Coronary artery (tissue), 2 donors: ENCODE data around the gene COX6B2.

Experiments
- DNase-seq: peaks from one replicate; pipeline ENCODE4 v3.0.0-alpha.2; 2017; ENCODE audit warnings: low spot score
- H3K27ac ChIP-seq, 2 donors: fragments of 200-600 bp; sonication (generic); one replicate each; pipeline ENCODE4 v1.5.1; 2016 to 2019
- H3K4me3 ChIP-seq: fragments of 200-600 bp; sonication (generic); 2 replicates; pipeline ENCODE4 v1.5.1; 2016; ENCODE audit warnings: mild to moderate bottlenecking, moderate library complexity
- TF ChIP-seq, protein P1 (sequence below): fragments of 200-600 bp; sonication (generic); IDR thresholded peaks from one replicate; pipeline ENCODE4 v1.5.1; 2019; ENCODE audit warnings: antibody characterized with exemption

COX6B2 gene

GRCh38 chr19:55348317-55349034 is 6.0 kb downstream of the COX6B2 start:
- no peak for DNase-seq
- TF ChIP-seq, protein P1, sequence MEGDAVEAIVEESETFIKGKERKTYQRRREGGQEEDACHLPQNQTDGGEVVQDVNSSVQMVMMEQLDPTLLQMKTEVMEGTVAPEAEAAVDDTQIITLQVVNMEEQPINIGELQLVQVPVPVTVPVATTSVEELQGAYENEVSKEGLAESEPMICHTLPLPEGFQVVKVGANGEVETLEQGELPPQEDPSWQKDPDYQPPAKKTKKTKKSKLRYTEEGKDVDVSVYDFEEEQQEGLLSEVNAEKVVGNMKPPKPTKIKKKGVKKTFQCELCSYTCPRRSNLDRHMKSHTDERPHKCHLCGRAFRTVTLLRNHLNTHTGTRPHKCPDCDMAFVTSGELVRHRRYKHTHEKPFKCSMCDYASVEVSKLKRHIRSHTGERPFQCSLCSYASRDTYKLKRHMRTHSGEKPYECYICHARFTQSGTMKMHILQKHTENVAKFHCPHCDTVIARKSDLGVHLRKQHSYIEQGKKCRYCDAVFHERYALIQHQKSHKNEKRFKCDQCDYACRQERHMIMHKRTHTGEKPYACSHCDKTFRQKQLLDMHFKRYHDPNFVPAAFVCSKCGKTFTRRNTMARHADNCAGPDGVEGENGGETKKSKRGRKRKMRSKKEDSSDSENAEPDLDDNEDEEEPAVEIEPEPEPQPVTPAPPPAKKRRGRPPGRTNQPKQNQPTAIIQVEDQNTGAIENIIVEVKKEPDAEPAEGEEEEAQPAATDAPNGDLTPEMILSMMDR, result no peak
- no peak overlapping the region for H3K4me3 ChIP-seq
- H3K27ac ChIP-seq, result no peak overlapping the region

DNA sequence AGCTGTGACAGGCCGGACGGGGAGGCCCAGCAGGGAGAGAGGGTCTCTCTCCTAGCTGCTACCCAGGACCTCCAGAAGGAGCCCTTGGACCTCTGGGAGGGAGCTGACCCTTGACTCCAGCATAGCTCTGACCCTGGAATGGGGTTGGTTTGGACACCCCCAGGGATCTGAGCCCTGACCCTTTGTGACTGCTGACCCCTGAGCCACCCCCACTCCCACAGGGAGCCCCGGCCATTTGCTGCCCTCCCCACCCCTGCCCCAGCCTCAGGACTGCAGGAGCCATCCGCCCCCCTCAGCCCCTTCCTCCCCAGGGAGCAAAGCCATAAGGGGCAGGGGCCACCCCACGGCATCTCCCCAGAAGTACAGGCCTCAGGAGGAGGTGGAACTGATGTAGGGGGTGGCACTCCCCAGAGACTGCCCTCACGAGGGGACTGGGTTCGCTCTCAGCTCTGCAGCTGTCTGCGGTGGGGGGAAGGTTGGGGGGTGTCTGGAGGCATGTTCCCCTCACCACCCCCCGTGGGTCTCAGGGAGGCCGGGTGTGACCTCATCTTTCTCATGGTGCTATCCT is 7.0 kb downstream of the COX6B2 start:
- TF ChIP-seq, protein P1, result no peak
- no peak overlapping the region for H3K4me3 ChIP-seq

GRCh38 chr19:55346725-55347441 is 7.6 kb downstream of the COX6B2 start:
- Histone ChIP-seq H3K4me3 (no peak overlapping the region), H3K27ac (peak overlapping the region in 1 of 2 donors; percentile 56)
- no peak for DNase-seq
- TF ChIP-seq, protein P1, result no peak

More for the DNA sequence above, 7.0 kb downstream of the COX6B2 start:
- DNase-seq, result no peak
- H3K27ac ChIP-seq, result peak overlapping the region in 1 of 2 donors; percentile 56

DNA sequence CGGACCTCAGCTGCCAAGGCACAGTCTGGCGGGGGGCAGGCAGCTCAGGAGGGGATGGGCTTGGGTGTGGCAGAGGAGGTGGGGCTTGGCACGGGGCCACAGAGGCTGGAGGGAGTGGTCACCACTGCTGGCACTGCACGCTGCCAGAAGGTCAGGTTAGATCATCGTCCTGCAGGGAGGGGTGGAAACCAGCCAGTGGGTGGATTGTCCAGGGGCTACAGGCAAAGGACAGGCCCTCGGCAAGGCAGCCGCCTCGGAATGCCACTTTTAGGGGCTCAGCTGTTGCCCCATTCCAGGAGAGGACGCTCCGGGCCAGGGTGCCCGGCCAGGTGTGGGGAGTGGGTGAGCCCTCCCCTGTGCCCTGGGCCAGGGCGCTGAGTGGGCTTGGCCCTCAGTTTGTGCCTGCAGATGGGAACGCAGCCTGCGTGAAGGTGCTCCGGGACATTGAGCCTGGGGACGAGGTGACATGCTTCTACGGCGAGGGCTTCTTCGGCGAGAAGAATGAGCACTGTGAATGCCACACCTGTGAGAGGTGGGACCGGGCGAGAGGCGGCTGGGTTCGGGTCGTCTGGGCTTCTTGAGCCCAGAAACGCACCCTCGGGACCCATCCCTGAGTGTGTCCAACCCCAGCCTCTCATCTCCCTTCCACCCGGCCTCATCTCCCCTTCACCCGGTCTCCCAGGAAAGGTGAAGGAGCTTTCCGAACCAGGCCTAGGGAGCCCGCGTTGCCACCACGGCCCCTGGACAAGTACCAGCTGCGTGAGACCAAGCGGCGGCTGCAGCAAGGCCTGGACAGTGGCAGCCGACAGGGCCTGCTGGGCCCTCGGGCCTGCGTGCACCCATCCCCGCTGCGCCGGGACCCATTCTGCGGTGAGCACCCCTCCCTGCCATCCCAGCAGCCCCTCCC is 8.4 kb downstream of the COX6B2 start:
- no peak overlapping the region for H3K4me3 ChIP-seq
- TF ChIP-seq, protein P1, result no peak
- DNase-seq, result no peak
- H3K27ac ChIP-seq, result peak overlapping the region in 1 of 2 donors; percentile 51

- H3K4me3 ChIP-seq, result no peak overlapping the region
- TF ChIP-seq, protein P1, result no peak
These were observed 9.3 kb downstream of the COX6B2 start for GRCh38 chr19:55345101-55345817.

GRCh38 chr19:55344444-55344843 is 10.1 kb downstream of the COX6B2 start:
- Histone ChIP-seq H3K27ac (no peak overlapping the region), H3K4me3 (no peak overlapping the region)
- TF ChIP-seq, protein P1, result no peak
- no peak for DNase-seq

More at GRCh38 chr19:55345101-55345817, 9.3 kb downstream of the COX6B2 start:
- no peak for DNase-seq
- peak overlapping the region in 1 of 2 donors; percentile 51 for H3K27ac ChIP-seq
